HG02571 (cell line): Measurements from ENCODE around the gene FRAT2.

Experiments
- ATAC-seq: cut with Tn5 transposase; IDR thresholded peaks from one replicate; pipeline ENCODE4 v1.9.1; 2021; ENCODE audit warnings: mild to moderate bottlenecking, moderate library complexity; ENCODE audit not compliant: unreplicated experiment

FRAT2 gene

GRCh38 chr10:97327348-97328294 lies 6.9 kb downstream of the FRAT2 start:
- ATAC-seq = no peak

GRCh38 chr10:97325754-97326153 lies 8.8 kb downstream of the FRAT2 start:
- no peak for ATAC-seq

- ATAC-seq = no peak
Observed at GRCh38 chr10:97323501-97323900, 11.0 kb downstream of the FRAT2 start.

DNA sequence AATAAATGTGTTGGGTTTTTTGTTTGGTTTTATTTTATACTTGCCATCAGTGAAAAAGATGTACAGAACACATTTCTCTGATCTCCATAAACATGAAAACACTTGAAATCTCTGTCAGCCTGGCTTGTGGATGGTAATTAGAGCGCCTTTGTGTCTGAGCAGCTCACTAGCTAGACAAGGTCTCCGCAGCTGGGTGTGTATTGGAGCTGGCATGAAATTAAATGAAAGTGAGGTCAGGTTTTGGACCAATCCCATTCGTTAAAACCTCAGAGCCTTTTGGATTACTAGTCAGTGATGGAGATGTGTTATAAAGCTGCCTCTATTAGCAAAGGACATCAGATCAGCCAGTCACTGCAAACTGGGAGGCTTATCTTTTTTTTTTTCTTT lies 12.7 kb downstream of the FRAT2 start:
- ATAC-seq = no peak

GRCh38 chr10:97321032-97321803 lies 13.3 kb downstream of the FRAT2 start:
- no peak for ATAC-seq

DNA sequence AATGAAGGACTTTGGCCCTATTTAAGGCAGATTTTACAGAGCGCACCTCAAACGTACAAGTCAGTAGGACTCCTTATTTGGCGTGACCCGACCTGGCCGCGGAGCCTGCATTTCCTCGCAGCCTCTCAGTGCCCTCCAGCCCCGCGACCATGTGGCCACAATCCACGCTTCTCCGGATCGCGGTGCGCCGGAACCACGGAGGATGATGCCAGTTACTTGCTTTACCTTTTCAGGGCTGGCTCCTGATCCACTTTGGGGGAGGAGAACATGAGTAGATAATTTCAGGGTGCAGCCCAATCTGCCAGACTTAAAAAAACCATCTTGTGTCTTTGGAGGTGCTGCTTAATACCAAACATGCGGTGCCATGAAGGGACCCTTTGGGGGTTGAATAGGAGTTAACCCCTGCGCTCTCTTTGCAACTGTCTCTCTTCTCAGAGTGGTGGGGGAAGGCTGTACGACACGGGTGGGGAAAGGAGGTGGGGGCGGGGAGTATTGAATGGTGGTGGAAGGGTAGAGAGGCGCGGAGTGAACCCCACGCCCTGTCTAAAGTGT lies 14.0 kb downstream of the FRAT2 start:
- ATAC-seq = no peak

GRCh38 chr10:97319671-97320479 lies 14.7 kb downstream of the FRAT2 start:
- peak; percentile 11 for ATAC-seq

DNA sequence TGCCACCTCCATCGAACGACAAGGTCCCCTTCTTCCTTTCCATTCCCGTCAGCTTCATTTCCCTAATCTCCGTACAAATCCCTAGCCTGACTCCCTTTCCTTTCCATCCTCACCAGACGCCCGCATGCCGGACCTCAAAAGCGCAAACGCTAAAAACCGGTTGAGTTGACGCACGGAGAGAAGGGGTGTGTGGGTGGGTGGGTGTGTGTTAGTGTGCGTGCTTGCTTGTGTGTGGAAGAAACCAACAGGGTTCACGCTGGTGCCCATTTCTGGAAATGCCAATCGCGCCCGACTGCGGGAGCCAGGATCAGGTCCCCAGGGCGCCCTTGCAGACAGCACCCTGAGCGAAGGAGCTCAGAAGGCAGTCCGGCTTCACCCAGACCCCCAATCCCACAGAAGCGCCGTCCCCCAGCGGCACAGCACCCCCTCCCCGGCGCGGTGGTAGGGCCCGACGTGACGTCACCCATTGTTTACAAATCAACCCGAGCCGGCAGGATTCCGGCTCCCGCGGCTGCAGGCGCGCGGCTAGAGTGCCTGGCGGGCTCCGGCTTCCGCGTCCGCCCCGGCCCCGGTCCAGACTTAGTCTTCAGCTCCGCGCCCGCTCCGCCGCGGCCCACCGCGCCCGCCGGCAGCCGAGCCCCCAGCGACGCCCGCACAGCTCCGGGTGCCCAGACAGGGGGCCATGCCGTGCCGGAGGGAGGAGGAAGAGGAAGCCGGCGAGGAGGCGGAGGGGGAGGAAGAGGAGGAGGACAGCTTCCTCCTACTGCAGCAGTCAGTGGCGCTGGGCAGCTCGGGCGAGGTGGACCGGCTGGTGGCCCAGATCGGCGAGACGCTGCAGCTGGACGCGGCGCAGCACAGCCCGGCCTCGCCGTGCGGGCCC lies 15.5 kb downstream of the FRAT2 start, which contains the start of gene FRAT1:
FRAT1 (plus strand) TSS at position 500 of the 880 bp plus-strand sequence; CDS start at position 683, 183 bp downstream.
- peak; percentile 84 for ATAC-seq

- no peak for ATAC-seq
Observed at GRCh38 chr10:97314671-97315070, 19.9 kb downstream of the FRAT2 start.

GRCh38 chr10:97312897-97313296 lies 21.6 kb downstream of the FRAT2 start:
- ATAC-seq = no peak

- ATAC-seq = no peak
Observed at GRCh38 chr10:97311111-97311626, 23.4 kb downstream of the FRAT2 start.

- no peak for ATAC-seq
Observed at GRCh38 chr10:97307866-97308780, 26.4 kb downstream of the FRAT2 start.

- ATAC-seq = no peak
Observed at GRCh38 chr10:97307441-97307840, 27.1 kb downstream of the FRAT2 start.

DNA sequence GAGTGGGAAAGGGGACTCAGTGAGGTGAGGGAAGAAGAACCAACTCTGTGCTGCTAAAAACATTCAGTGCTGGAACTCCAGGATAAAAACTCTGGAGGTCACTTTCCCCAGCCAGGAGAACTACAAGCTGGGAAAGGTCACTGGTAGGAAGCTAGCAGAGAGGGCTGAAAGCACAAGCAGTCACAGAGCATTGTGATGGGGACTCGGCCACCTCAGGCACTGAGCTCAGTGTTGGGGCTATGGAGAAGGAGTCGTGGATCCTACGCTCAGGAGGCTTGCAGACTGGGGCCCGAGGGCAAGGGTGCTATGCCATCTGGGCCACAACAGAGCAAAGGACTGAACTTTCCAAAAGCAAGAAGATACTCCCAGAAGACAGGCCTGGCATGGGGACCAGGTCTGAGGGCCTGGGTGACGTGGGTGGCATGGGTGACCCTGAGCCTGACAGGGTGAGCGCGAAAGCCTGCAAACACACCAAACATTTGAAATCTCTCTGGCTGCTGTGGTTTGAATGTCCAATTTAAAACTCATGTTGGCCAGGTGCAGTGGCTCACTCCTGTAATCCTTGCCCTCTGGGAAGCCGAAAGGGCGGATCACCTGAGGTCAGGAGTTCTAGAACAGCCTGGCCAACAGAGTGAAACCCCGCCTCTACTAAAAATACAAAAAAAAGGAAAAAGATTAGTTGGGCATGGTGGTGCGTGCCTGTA lies 32.3 kb downstream of the FRAT2 start:
- no peak for ATAC-seq

DNA sequence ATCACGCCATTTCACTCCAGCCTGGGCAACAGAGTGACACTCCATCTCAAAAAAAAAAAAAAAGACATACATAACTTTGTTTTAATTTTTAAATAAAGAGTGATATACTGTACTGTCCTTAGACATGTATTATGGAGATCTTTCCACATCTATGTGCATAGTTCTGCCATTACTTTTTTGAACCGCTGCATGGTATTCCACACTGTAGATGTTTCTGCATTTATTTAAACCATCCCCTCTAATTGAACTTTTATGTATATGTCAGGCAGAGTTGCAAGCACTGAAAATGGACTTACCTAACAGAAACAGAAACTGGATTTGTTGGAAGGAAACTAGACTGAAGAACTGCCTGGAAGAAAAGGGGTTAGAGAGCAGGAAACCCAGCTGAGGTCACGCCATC lies 33.5 kb downstream of the FRAT2 start:
- ATAC-seq = no peak

GRCh38 chr10:97298223-97298571 lies 36.3 kb downstream of the FRAT2 start:
- no peak for ATAC-seq

- ATAC-seq = no peak
Observed at GRCh38 chr10:97297556-97298222, 36.8 kb downstream of the FRAT2 start.
